Osteoblast (primary cell): ENCODE data around the gene ANKRD45. TPM values are rescaled to one million over a fixed set of nuclear protein-coding genes. Genes with fewer than 3 reads are reported as not detected.

ENCODE experiments used
- DNase-seq: peaks from one replicate; pipeline ENCODE4 v3.0.0; 2011; ENCODE audit warnings: low spot score, mixed read lengths; ENCODE audit not compliant: insufficient read length; ENCODE audit errors: missing footprints
- H2AFZ ChIP-seq: 2 replicates; pipeline ENCODE4 v1.6.0; 2011; ENCODE audit warnings: mild to moderate bottlenecking, low read length
- H3K27ac ChIP-seq: 2 replicates; pipeline ENCODE4 v1.5.1; 2011; ENCODE audit warnings: mild to moderate bottlenecking, low read depth, low read length, moderate library complexity
- H3K27me3 ChIP-seq: 2 replicates; pipeline ENCODE4 v1.6.0; 2012; ENCODE audit warnings: mild to moderate bottlenecking, control low read depth, inconsistent platforms, low read length, moderate library complexity; ENCODE audit not compliant: insufficient read depth
- H3K36me3 ChIP-seq: 2 replicates; pipeline ENCODE4 v1.5.1; 2011; ENCODE audit warnings: mild to moderate bottlenecking, low read length, control low read depth, moderate library complexity; ENCODE audit not compliant: insufficient read depth
- H3K4me1 ChIP-seq: 2 replicates; pipeline ENCODE4 v1.5.1; 2011; ENCODE audit warnings: mild to moderate bottlenecking, low read length, control low read depth, moderate library complexity; ENCODE audit not compliant: insufficient read depth
- H3K4me2 ChIP-seq: 2 replicates; pipeline ENCODE4 v1.6.0; 2011; ENCODE audit warnings: mild to moderate bottlenecking, low read length; ENCODE audit not compliant: insufficient read depth
- H3K4me3 ChIP-seq: fragments of 200-600 bp; sonication (generic); 3 replicates; pipeline ENCODE4 v1.5.1; 2012; ENCODE audit warnings: mild to moderate bottlenecking, low read length, inconsistent platforms; ENCODE audit not compliant: insufficient read depth
- H3K79me2 ChIP-seq: 2 replicates; pipeline ENCODE4 v1.6.0; 2012; ENCODE audit warnings: mild to moderate bottlenecking, low read length, control low read depth, inconsistent platforms; ENCODE audit not compliant: insufficient read depth
- H3K9me3 ChIP-seq: 2 replicates; pipeline ENCODE4 v1.5.1; 2011; ENCODE audit warnings: low read depth, low read length, control low read depth
- H4K20me1 ChIP-seq: 2 replicates; pipeline ENCODE4 v1.6.0; 2012; ENCODE audit warnings: mild to moderate bottlenecking, low read length, control low read depth; ENCODE audit not compliant: insufficient read depth
- total RNA-seq: library from RNA; depleted of rRNA; stranded (reverse); fragments of >200 nt; gene quantifications from 2 replicates; pipeline ENCODE4 v1.2.3, GENCODE V29; 2012
- TF ChIP-seq, protein P1 (sequence below): IDR thresholded peaks from 2 replicates; pipeline ENCODE4 v1.5.1; 2011; ENCODE audit warnings: mild to moderate bottlenecking, low read depth, low read length, moderate library complexity; ENCODE audit errors: extremely low read depth

Gene ANKRD45
- total RNA-seq, 1 donor = 0.72 TPM

DNA sequence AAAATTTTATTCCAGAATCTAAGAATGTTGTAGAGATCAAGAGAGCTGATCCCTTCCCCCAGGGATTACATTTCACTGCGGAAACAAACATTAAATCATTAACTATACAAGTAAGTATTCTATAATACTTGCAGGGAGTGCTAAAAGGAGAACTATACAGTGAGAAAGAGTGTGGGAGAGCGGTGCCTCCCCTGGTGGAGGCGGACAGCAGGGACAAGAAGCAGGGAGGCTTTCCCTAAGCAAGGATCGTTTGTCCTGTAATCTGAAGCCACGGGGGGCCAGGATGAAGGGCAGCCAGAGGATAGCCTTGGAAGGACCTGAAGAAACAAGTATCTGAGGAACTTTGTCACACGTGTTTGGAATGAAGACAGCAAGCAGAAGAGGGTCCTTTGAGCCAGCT lies 106.8 kb downstream of the ANKRD45 start:
- TF ChIP-seq, protein P1, sequence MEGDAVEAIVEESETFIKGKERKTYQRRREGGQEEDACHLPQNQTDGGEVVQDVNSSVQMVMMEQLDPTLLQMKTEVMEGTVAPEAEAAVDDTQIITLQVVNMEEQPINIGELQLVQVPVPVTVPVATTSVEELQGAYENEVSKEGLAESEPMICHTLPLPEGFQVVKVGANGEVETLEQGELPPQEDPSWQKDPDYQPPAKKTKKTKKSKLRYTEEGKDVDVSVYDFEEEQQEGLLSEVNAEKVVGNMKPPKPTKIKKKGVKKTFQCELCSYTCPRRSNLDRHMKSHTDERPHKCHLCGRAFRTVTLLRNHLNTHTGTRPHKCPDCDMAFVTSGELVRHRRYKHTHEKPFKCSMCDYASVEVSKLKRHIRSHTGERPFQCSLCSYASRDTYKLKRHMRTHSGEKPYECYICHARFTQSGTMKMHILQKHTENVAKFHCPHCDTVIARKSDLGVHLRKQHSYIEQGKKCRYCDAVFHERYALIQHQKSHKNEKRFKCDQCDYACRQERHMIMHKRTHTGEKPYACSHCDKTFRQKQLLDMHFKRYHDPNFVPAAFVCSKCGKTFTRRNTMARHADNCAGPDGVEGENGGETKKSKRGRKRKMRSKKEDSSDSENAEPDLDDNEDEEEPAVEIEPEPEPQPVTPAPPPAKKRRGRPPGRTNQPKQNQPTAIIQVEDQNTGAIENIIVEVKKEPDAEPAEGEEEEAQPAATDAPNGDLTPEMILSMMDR = no peak
- H3K36me3 ChIP-seq = no peaks in the 10 kb centered on the region

DNA sequence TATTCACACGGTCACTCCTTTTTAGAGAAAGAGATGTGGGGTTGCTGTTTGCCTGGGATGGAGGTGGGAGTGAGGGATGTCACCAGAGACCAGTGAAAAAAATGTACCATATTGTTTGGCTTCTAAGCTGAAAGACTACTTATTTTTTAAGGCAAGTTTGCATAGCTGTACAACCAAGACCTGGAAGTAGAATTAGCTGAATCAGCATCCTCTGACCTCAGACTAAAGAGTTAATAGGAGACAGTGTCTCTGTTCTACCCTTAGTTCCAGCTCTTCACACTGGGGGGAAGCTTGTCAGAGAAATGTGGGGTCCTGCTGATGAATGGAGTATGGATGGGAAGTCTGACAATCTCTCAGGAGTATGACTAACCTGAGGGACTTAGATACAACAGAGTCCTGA lies 108.4 kb downstream of the ANKRD45 start:
- Histone ChIP-seq H3K27me3 (no peaks in the 10 kb centered on the region), H2AFZ (no peak overlapping the region), H3K79me2 (no peaks in the 10 kb centered on the region), H3K9me3 (no peaks in the 10 kb centered on the region), H3K4me3 (no peak overlapping the region), H3K36me3 (no peaks in the 10 kb centered on the region), H3K27ac (no peak overlapping the region), H3K4me2 (no peak overlapping the region), H3K4me1 (no peaks in the 10 kb centered on the region), H4K20me1 (no peaks in the 10 kb centered on the region)
- DNase-seq = no peak
- TF ChIP-seq, protein P1 = no peak

More for the DNA sequence above, 106.8 kb downstream of the ANKRD45 start:
- H3K4me1 ChIP-seq = no peaks in the 10 kb centered on the region
- no peaks in the 10 kb centered on the region for H3K79me2 ChIP-seq
- H3K4me2 ChIP-seq = no peak overlapping the region
- H3K9me3 ChIP-seq = no peaks in the 10 kb centered on the region
- H2AFZ ChIP-seq = no peak overlapping the region
- no peaks in the 10 kb centered on the region for H3K27me3 ChIP-seq
- H3K4me3 ChIP-seq = no peak overlapping the region
- DNase-seq = no peak
- H4K20me1 ChIP-seq = no peaks in the 10 kb centered on the region
- no peak overlapping the region for H3K27ac ChIP-seq

DNA sequence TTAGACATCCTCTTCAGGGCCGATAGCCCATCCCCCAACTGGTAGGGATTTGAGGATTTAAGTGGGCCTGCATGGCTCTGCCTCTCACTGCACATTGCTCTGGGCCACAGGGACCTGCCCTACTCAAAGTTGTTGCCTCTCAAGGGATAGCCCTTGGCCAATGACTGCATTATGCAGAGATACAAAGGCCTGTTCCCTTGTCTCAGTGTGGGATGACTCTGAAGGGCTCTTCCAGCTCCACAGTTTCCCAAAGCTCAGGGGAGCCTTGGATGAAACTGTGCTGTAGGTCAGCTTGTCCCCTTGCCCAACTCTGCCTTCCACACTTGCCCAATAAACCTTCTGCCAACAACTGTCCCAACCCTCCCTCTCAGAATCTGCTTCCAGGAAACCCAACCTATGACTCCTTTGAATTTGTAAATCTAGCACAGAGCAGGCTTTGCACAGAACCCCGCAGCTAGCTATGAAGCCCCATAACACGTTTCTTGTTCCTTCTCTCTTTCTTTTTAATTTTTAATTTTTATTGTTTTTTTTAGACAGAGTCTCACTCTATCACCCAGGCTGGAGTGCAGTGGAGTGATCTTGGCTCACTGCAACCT lies 109.3 kb downstream of the ANKRD45 start:
- TF ChIP-seq, protein P1 = no peak
- Histone ChIP-seq H3K27ac (no peak overlapping the region), H2AFZ (no peak overlapping the region), H3K9me3 (no peaks in the 10 kb centered on the region), H4K20me1 (no peaks in the 10 kb centered on the region), H3K4me2 (no peak overlapping the region), H3K36me3 (no peaks in the 10 kb centered on the region), H3K4me1 (no peaks in the 10 kb centered on the region), H3K79me2 (no peaks in the 10 kb centered on the region), H3K27me3 (no peaks in the 10 kb centered on the region), H3K4me3 (no peak overlapping the region)
- no peak for DNase-seq

Other genes starting within 250 kb of the ANKRD45 start
- gene PRDX6, start 192.5 kb downstream of the ANKRD45 start, total RNA-seq = 140 and 142 TPM in 2 replicates
- gene SLC9C2, start 66.8 kb downstream of the ANKRD45 start, total RNA-seq = not detected in 2 replicates
- gene TEX50, start 34.5 kb downstream of the ANKRD45 start, total RNA-seq = not detected in 2 replicates
- gene KLHL20, start 45.1 kb upstream of the ANKRD45 start, total RNA-seq = 26.4 and 29.8 TPM in 2 replicates
- gene DARS2, start 154.8 kb upstream of the ANKRD45 start, total RNA-seq = 15.6 and 17.4 TPM in 2 replicates
- gene CENPL, start 155.0 kb upstream of the ANKRD45 start, total RNA-seq = 8.0 and 12.1 TPM in 2 replicates
- gene GAS5, start 198.1 kb upstream of the ANKRD45 start, total RNA-seq = 177 and 220 TPM in 2 replicates
- 10.3 and 10.5 TPM in 2 replicates for gene ZBTB37, start 198.5 kb upstream of the ANKRD45 start, total RNA-seq
- gene SERPINC1, start 247.5 kb upstream of the ANKRD45 start, total RNA-seq = under 0.01 TPM in 1 of 2 replicates, not detected in the other